ENCODE measurements around the gene SLMAP.

DNA sequence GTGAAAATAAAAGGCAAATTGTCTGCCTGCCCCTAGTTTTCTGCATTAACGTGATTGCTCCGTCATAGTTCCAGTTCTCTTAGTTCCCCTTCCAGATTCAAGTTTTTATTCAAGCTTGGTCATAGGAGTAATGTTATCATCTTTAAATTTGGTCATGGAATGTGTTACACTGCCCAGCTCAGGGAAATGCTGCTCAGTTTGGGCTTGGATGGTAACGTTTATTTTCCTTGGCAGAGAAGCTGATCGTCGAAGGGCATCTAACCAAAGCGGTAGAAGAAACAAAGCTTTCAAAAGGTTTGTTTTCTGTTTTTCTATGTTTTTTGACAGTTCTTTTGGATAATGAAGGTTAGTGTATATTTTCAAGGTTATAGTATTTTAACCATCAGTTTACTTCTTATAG, 133.7 kb downstream of the SLMAP start:
- TF ChIP-seq, protein P1, sequence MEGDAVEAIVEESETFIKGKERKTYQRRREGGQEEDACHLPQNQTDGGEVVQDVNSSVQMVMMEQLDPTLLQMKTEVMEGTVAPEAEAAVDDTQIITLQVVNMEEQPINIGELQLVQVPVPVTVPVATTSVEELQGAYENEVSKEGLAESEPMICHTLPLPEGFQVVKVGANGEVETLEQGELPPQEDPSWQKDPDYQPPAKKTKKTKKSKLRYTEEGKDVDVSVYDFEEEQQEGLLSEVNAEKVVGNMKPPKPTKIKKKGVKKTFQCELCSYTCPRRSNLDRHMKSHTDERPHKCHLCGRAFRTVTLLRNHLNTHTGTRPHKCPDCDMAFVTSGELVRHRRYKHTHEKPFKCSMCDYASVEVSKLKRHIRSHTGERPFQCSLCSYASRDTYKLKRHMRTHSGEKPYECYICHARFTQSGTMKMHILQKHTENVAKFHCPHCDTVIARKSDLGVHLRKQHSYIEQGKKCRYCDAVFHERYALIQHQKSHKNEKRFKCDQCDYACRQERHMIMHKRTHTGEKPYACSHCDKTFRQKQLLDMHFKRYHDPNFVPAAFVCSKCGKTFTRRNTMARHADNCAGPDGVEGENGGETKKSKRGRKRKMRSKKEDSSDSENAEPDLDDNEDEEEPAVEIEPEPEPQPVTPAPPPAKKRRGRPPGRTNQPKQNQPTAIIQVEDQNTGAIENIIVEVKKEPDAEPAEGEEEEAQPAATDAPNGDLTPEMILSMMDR (IDR thresholded peaks at IDR 0.05): no peak
- TF ChIP-seq EZH2 (IDR thresholded peaks at IDR 0.05; ENCODE audit: borderline replicate concordance, insufficient read depth, low read depth, low read length, poor library complexity, severe bottlenecking): no peak

Data from B cell (primary cell).